ENCODE results near the gene TAC4. TPM values are rescaled to one million over a fixed set of nuclear protein-coding genes. Genes with fewer than 3 reads are reported as not detected.
A peak's percentile ranks its signal among the peaks of the same experiment; 100 is the strongest.

TAC4 gene
- polyA plus RNA-seq, 3 donors from 2014 or later, result not detected

GRCh38 chr17:49809056-49809455, 38.8 kb downstream of the TAC4 start:
- DNase-seq, result no peak
- peaks cover 0 to 4% (median 1%) of the 10 kb centered on the region in 3 donors for H3K27me3 Mint-ChIP-seq (ENCODE audit: low read depth in 3 of 3)
- peaks cover 14 to 59% of the 10 kb centered on the region in 2 donors for H3K4me1 Mint-ChIP-seq
- H3K9me3 Mint-ChIP-seq, result no peaks in the 10 kb centered on the region
- no peak overlapping the region for H3K4me3 Mint-ChIP-seq
- peak overlapping the region in 3 of 6 donors; percentile 4 to 69 (median 67) for H3K27ac Mint-ChIP-seq
- H3K36me3 Mint-ChIP-seq, result peaks cover 25 to 48% (median 32%) of the 10 kb centered on the region in 3 donors

- H3K4me3 Mint-ChIP-seq, result peak overlapping the region; percentile 16 to 46 (median 44)
- peaks cover 55 to 78% of the 10 kb centered on the region in 2 donors for H3K4me1 Mint-ChIP-seq
- peak overlapping the region; percentile 65 to 92 (median 83) for H3K27ac Mint-ChIP-seq
- no peak for DNase-seq
- no peaks in the 10 kb centered on the region for H3K9me3 Mint-ChIP-seq
- H3K27me3 Mint-ChIP-seq (ENCODE audit: low read depth in 3 of 3), result peaks cover 0 to 3% (median 0%) of the 10 kb centered on the region in 3 donors
- peaks cover 25 to 38% (median 28%) of the 10 kb centered on the region in 3 donors for H3K36me3 Mint-ChIP-seq
These were observed 49.1 kb downstream of the TAC4 start for GRCh38 chr17:49798738-49799137.

- H3K4me3 Mint-ChIP-seq, result peak overlapping the region in 4 of 5 donors; percentile 34 to 46 (median 43)
- H3K4me1 Mint-ChIP-seq, result peaks cover 58 to 82% of the 10 kb centered on the region in 2 donors
- H3K27me3 Mint-ChIP-seq (ENCODE audit: low read depth in 3 of 3), result peaks cover 0 to 3% (median 0%) of the 10 kb centered on the region in 3 donors
- H3K9me3 Mint-ChIP-seq, result no peaks in the 10 kb centered on the region
- peaks cover 27 to 40% (median 28%) of the 10 kb centered on the region in 3 donors for H3K36me3 Mint-ChIP-seq
- DNase-seq, result no peak
- peak overlapping the region; percentile 63 to 92 (median 82) for H3K27ac Mint-ChIP-seq
These were observed 49.7 kb downstream of the TAC4 start for GRCh38 chr17:49798182-49798581.

- Mint-ChIP-seq H3K4me1 (peaks cover 70 to 87% of the 10 kb centered on the region in 2 donors), H3K36me3 (peaks cover 19 to 50% (median 26%) of the 10 kb centered on the region in 3 donors), H3K27ac (peak overlapping the region; percentile 71 to 91 (median 74)), H3K27me3 (ENCODE audit: low read depth in 3 of 3) (peaks cover 0 to 3% (median 2%) of the 10 kb centered on the region in 3 donors), H3K9me3 (no peaks in the 10 kb centered on the region), H3K4me3 (peak overlapping the region; percentile 34 to 81 (median 70))
- DNase-seq, result no peak
These were observed 52.5 kb downstream of the TAC4 start for GRCh38 chr17:49795372-49795771.

GRCh38 chr17:49793309-49793708, 54.6 kb downstream of the TAC4 start:
- H3K36me3 Mint-ChIP-seq, result peaks cover 7 to 44% (median 17%) of the 10 kb centered on the region in 3 donors
- no peak for DNase-seq
- H3K4me1 Mint-ChIP-seq, result peaks cover 70 to 87% of the 10 kb centered on the region in 2 donors
- peaks cover 8 to 10% (median 10%) of the 10 kb centered on the region in 3 donors for H3K27me3 Mint-ChIP-seq (ENCODE audit: low read depth in 3 of 3)
- H3K27ac Mint-ChIP-seq, result peak overlapping the region in 4 of 6 donors; percentile 51 to 73 (median 64)
- no peaks in the 10 kb centered on the region for H3K9me3 Mint-ChIP-seq
- H3K4me3 Mint-ChIP-seq, result no peak overlapping the region

GRCh38 chr17:49789243-49789578, 58.7 kb downstream of the TAC4 start:
- Mint-ChIP-seq H3K27ac (peak overlapping the region; percentile 95 to 100 (median 97)), H3K4me3 (peak overlapping the region; percentile 94 to 99 (median 97)), H3K27me3 (ENCODE audit: low read depth in 3 of 3) (peaks cover 11 to 15% (median 12%) of the 10 kb centered on the region in 3 donors), H3K9me3 (no peaks in the 10 kb centered on the region), H3K36me3 (peaks cover 0 to 27% (median 6%) of the 10 kb centered on the region in 3 donors), H3K4me1 (peaks cover 55 to 63% of the 10 kb centered on the region in 2 donors)
- DNase-seq, result no peak

GRCh38 chr17:49788478-49789242, 59.2 kb downstream of the TAC4 start, which contains the start of gene KAT7:
TSS of gene KAT7 (plus strand) at chr17:49788681. CDS start at chr17:49788835, 154 bp downstream.
- Mint-ChIP-seq H3K4me1 (peaks cover 51 to 57% of the 10 kb centered on the region in 2 donors), H3K9me3 (no peaks in the 10 kb centered on the region), H3K36me3 (peaks cover 0 to 23% (median 6%) of the 10 kb centered on the region in 3 donors), H3K27me3 (ENCODE audit: low read depth in 3 of 3) (peaks cover 11 to 15% (median 12%) of the 10 kb centered on the region in 3 donors), H3K4me3 (peak within 1 kb of the TSS; percentile 94 to 99 (median 97)), H3K27ac (peak within 1 kb of the TSS; percentile 95 to 100 (median 97))
- peak; percentile 99 for DNase-seq

Other genes starting within 250 kb of the TAC4 start
- gene SPOP, start 170.0 kb downstream of the TAC4 start, polyA plus RNA-seq, result 100 to 1,000 TPM in 2 of 3 donors, 10 to 100 TPM in 1; 64.9 to 180 (median 105) TPM
- 10 to 100 TPM; 40.5 to 69.0 (median 53.3) TPM for gene SLC35B1, start 140.1 kb downstream of the TAC4 start, polyA plus RNA-seq
- gene FAM117A, start 83.9 kb downstream of the TAC4 start, polyA plus RNA-seq, result 10 to 100 TPM; 35.3 to 68.0 (median 35.9) TPM
- gene KAT7, start 59.4 kb downstream of the TAC4 start, polyA plus RNA-seq, result 10 to 100 TPM; 32.3 to 67.2 (median 37.9) TPM
- under 1 TPM in 2 of 3 donors, not detected in 1; 0.19 to 0.32 TPM for gene DLX4, start 121.1 kb upstream of the TAC4 start, polyA plus RNA-seq
- not detected for gene DLX3, start 147.2 kb upstream of the TAC4 start, polyA plus RNA-seq
- gene ITGA3, start 208.0 kb upstream of the TAC4 start, polyA plus RNA-seq, result 1 to 10 TPM in 1 of 3 donors, under 1 TPM in 1, not detected in 1; 0.54 to 1.1 TPM
- 10 to 100 TPM; 36.5 to 54.5 (median 43.8) TPM for gene PDK2, start 247.3 kb upstream of the TAC4 start, polyA plus RNA-seq

Data from immature natural killer cell (primary cell).